HG02943 (cell line): Measurements from ENCODE around the gene DNAH2.

Experiments used
- ATAC-seq: cut with Tn5 transposase; IDR thresholded peaks from one replicate; pipeline ENCODE4 v1.9.1; 2021; ENCODE audit warnings: mild to moderate bottlenecking, low read depth, moderate library complexity; ENCODE audit not compliant: unreplicated experiment

DNAH2 gene

GRCh38 chr17:7701681-7702080, 15.9 kb upstream of the DNAH2 start:
- no peak for ATAC-seq

GRCh38 chr17:7702776-7703175, 14.8 kb upstream of the DNAH2 start:
- no peak for ATAC-seq

GRCh38 chr17:7703584-7704479, 13.7 kb upstream of the DNAH2 start:
- ATAC-seq: no peak

- ATAC-seq: no peak
Measured at GRCh38 chr17:7704601-7705268, 12.8 kb upstream of the DNAH2 start, which contains the start of gene EFNB3. EFNB3 (plus strand) TSS chr17:7705202; CDS start chr17:7705599, 397 bp downstream.

GRCh38 chr17:7705269-7706255, 12.0 kb upstream of the DNAH2 start:
- no peak for ATAC-seq

GRCh38 chr17:7706631-7707354, 10.8 kb upstream of the DNAH2 start:
- ATAC-seq: no peak

GRCh38 chr17:7707446-7707845, 10.1 kb upstream of the DNAH2 start:
- ATAC-seq: no peak

- ATAC-seq: no peak
Measured at GRCh38 chr17:7707858-7708750, 9.4 kb upstream of the DNAH2 start.

- no peak for ATAC-seq
Measured at GRCh38 chr17:7709031-7709430, 8.5 kb upstream of the DNAH2 start.

- ATAC-seq: no peak
Measured at GRCh38 chr17:7710301-7710700, 7.2 kb upstream of the DNAH2 start.

- ATAC-seq: no peak
Measured at GRCh38 chr17:7711051-7711755, 6.3 kb upstream of the DNAH2 start.

- ATAC-seq: no peak
Measured at GRCh38 chr17:7712111-7712771, 5.3 kb upstream of the DNAH2 start.

- ATAC-seq: no peak
Measured at GRCh38 chr17:7713782-7714181, 3.8 kb upstream of the DNAH2 start.

GRCh38 chr17:7714721-7715594, 2.6 kb upstream of the DNAH2 start:
- no peak for ATAC-seq

GRCh38 chr17:7715936-7716886, 1.3 kb upstream of the DNAH2 start:
- ATAC-seq: no peak
